HepG2 (cell line): ENCODE measurements around the gene ANKRD65. TPM values are rescaled to one million over a fixed set of nuclear protein-coding genes. Genes with fewer than 3 reads are reported as not detected.
"Not testable (repeated sequence)": the region's sequence is repeated elsewhere in the genome, so short reads cannot be mapped to it uniquely, and the experiment has no call there.

ENCODE experiments used
- ATAC-seq: fragments of 200-7000 bp; cut with Tn5 transposase; 3 replicates; pipeline ENCODE4 v1.9.1; 2020; ENCODE audit warnings: mild to moderate bottlenecking, moderate library complexity
- BruUV-seq: library from RNA; stranded (reverse); fragments of 400-500 nt; replicated peaks from 2 replicates; lab custom pipeline; 2021; lab: Mats Ljungman, UMichigan
- CTCF ChIA-PET: fragments of 300-600 bp; formaldehyde crosslinking; extraction: SDS; loops from one replicate; lab custom pipeline; 2021; ENCODE audit warnings: low total read pairs, inconsistent platforms, low intra/inter-chr PET ratio; lab: Yijun Ruan, JAX
- POLR2A ChIA-PET: fragments of 350-600 bp; sonication (Branson Sonifier 250); formaldehyde crosslinking; loops from one replicate; lab custom pipeline; 2020; ENCODE audit warnings: antibody characterized with exemption, inconsistent platforms; lab: Yijun Ruan, JAX
- DNase-seq: peaks from one replicate; pipeline ENCODE4 v3.0.0-alpha.2; 2015; ENCODE audit warnings: low spot score
- FAIRE-seq: peaks from 3 replicates; lab custom pipeline; 2011; peaks lifted over from hg19 to GRCh38; lab: Jason Lieb, UNC
- H2AFZ ChIP-seq: one replicate; pipeline ENCODE4 v1.6.1; 2011; ENCODE audit warnings: low read length, inconsistent platforms
- H3K27ac ChIP-seq: fragments of 300-600 bp; 3 replicates; pipeline ENCODE4 v1.8.0; 2011; ENCODE audit warnings: mixed run types, mild to moderate bottlenecking, mixed read lengths, low read length, inconsistent platforms; ENCODE audit not compliant: insufficient read depth; ENCODE audit errors: extremely low read length
- H3K27me3 ChIP-seq, 2 experiments: fragments of 200-600 bp in 1 of 2; 2 replicates in 1 of 2; 3 replicates in 1 of 2; pipeline versions ENCODE4 v1.6.0 to v1.8.0; 2011; ENCODE audit warnings: low read length in 2 of 2, mild to moderate bottlenecking in 2 of 2, moderate library complexity in 2 of 2, inconsistent platforms in 1 of 2; ENCODE audit not compliant: insufficient read depth in 2 of 2, control insufficient read depth in 1 of 2
- H3K36me3 ChIP-seq, 2 experiments: fragments of 200-600 bp in 1 of 2; replicated peaks in 1 of 2; 2 replicates in 1 of 2; 3 replicates in 1 of 2; pipeline versions ENCODE4 v1.5.1 to v1.8.0; 2011; ENCODE audit warnings: low read length in 2 of 2, inconsistent platforms in 1 of 2; ENCODE audit not compliant: insufficient read depth in 2 of 2, control insufficient read depth in 1 of 2
- H3K4me1 ChIP-seq: 2 replicates; pipeline ENCODE4 v1.5.1; 2012; ENCODE audit warnings: low read length, inconsistent platforms; ENCODE audit not compliant: insufficient read depth
- H3K4me2 ChIP-seq: 2 replicates; pipeline ENCODE4 v1.6.0; 2011; ENCODE audit warnings: low read depth, low read length, inconsistent platforms
- H3K4me3 ChIP-seq, 3 experiments: fragments of 200-600 bp in 1 of 3; sonication (generic), shearing (Covaris generic) in 1 of 3; replicated peaks in 1 of 3; 2 replicates each; pipeline ENCODE4 v1.5.1; 2011 to 2016; ENCODE audit warnings: low read length in 3 of 3, inconsistent platforms in 2 of 3, low read depth in 2 of 3, mild to moderate bottlenecking in 2 of 3, control low read depth in 1 of 3, mixed read lengths in 1 of 3; ENCODE audit not compliant: insufficient read depth in 1 of 3
- H3K79me2 ChIP-seq: one replicate; pipeline ENCODE4 v1.6.1; 2011; ENCODE audit warnings: low read length, inconsistent platforms; ENCODE audit not compliant: insufficient read depth
- H3K9ac ChIP-seq: 2 replicates; pipeline ENCODE4 v1.6.0; 2011; ENCODE audit warnings: mild to moderate bottlenecking, low read depth, low read length, inconsistent platforms; ENCODE audit not compliant: insufficient read depth
- H3K9me3 ChIP-seq: 2 replicates; pipeline ENCODE4 v1.5.1; 2012; ENCODE audit warnings: mild to moderate bottlenecking, low read length
- H4K20me1 ChIP-seq: 2 replicates; pipeline ENCODE4 v1.6.0; 2011; ENCODE audit warnings: inconsistent platforms, mild to moderate bottlenecking, low read length, moderate library complexity; ENCODE audit not compliant: insufficient read depth
- BATF2 ChIP-seq: sonication (generic); formaldehyde crosslinking; IDR thresholded peaks from 2 replicates; pipeline ENCODE4 v1.8.0; 2022; ENCODE audit warnings: mild to moderate bottlenecking, missing genetic modification reagents, moderate library complexity
- GATA4 ChIP-seq: sonication (generic); IDR thresholded peaks from 2 replicates; pipeline ENCODE4 v1.6.1; 2016; ENCODE audit warnings: antibody characterized with exemption, low read depth, borderline replicate concordance
- HDAC2 ChIP-seq: sonication (generic); formaldehyde crosslinking; IDR thresholded peaks from 2 replicates; pipeline ENCODE4 v1.4.0; 2020; ENCODE audit warnings: missing genetic modification reagents
- KDM2A ChIP-seq: sonication (generic); formaldehyde crosslinking; IDR thresholded peaks from 2 replicates; pipeline ENCODE4 v1.4.0; 2020; ENCODE audit warnings: low read depth, missing genetic modification reagents, borderline replicate concordance
- RBFOX2 ChIP-seq: fragments of 200-400 bp; formaldehyde crosslinking; IDR thresholded peaks from 2 replicates; pipeline ENCODE4 v1.6.1; 2017; ENCODE audit warnings: low read depth, mild to moderate bottlenecking, low read length
- SMC3 ChIP-seq: IDR thresholded peaks from 2 replicates; pipeline ENCODE4 v1.6.1; 2011; ENCODE audit warnings: low read length, improper control_type of control experiment
- SMYD3 ChIP-seq: sonication (generic); formaldehyde crosslinking; IDR thresholded peaks from 2 replicates; pipeline ENCODE4 v1.8.1; 2023; ENCODE audit warnings: mild to moderate bottlenecking, missing genetic modification reagents
- TAF1 ChIP-seq: sonication (generic); formaldehyde crosslinking; IDR thresholded peaks from 2 replicates; pipeline ENCODE4 v1.4.0; 2020; ENCODE audit warnings: missing genetic modification reagents
- TCF12 ChIP-seq, 2 experiments: fragments of 450-650 bp in 1 of 2; sonication (generic) in 1 of 2; formaldehyde crosslinking in 1 of 2; IDR thresholded peaks; 2 replicates each; pipeline versions ENCODE4 v1.6.1 to v1.8.0; 2017 to 2022; ENCODE audit warnings: antibody characterized with exemption in 1 of 2, mild to moderate bottlenecking in 1 of 2, missing genetic modification reagents in 1 of 2, moderate library complexity in 1 of 2
- WGBS: methylation state at CpG from one replicate; pipeline ENCODE4 v1.1.6; 2017; ENCODE audit warnings: low lambda C conversion rate; 5-methylcytosine and 5-hydroxymethylcytosine counted together
- in situ Hi-C: cut with HindIII; loops from 2 replicates; pipeline ENCODE4 v1.10.0; 2017; ENCODE audit warnings: low pct_unique_long_range_greater_than_20kb; ENCODE audit not compliant: extremely low pct_ligation_motif_present
- intact Hi-C: fragments of 100-400 bp; cut with micrococcal nuclease; formaldehyde crosslinking; loops from one replicate; pipeline ENCODE4 v1.10.0; 2022; ENCODE audit not compliant: unreplicated experiment
- polyA plus RNA-seq, 8 experiments: library from polyadenylated mRNA; depleted of rRNA in 3 of 8; stranded (reverse) in 7 of 8; unstranded in 1 of 8; fragments of >200 nt; fragmentation: Illumina TruSeq in 4 of 8; extraction: Trizol in 4 of 8; gene quantifications; 2 replicates each; pipeline versions ENCODE4 v1.2.1 to v1.2.3, GENCODE V29; 2011 to 2016; ENCODE audit warnings: low read depth in 4 of 8, missing spikeins in 1 of 8, mixed read lengths in 1 of 8; ENCODE audit not compliant: insufficient read depth in 1 of 8
- total RNA-seq, 5 experiments: library from RNA; depleted of rRNA; stranded (reverse); fragments of >200 nt; fragmentation: Illumina TruSeq; extraction: Trizol; gene quantifications; 2 replicates each; pipeline ENCODE4 v1.2.3, GENCODE V29; 2016; ENCODE audit warnings: low read depth in 1 of 5
- TF ChIP-seq, protein P1 (sequence below): sonication (generic); formaldehyde crosslinking; IDR thresholded peaks from 2 replicates; pipeline ENCODE4 v1.4.0; 2020; ENCODE audit warnings: missing genetic modification reagents, mild to moderate bottlenecking, borderline replicate concordance

The ANKRD65 gene
- total and polyA plus RNA-seq, 2 of the 13 experiments (the other 11 are each of a cell fraction or from before 2014, with no cell fraction given) = 12.1 to 30.1 TPM

DNA sequence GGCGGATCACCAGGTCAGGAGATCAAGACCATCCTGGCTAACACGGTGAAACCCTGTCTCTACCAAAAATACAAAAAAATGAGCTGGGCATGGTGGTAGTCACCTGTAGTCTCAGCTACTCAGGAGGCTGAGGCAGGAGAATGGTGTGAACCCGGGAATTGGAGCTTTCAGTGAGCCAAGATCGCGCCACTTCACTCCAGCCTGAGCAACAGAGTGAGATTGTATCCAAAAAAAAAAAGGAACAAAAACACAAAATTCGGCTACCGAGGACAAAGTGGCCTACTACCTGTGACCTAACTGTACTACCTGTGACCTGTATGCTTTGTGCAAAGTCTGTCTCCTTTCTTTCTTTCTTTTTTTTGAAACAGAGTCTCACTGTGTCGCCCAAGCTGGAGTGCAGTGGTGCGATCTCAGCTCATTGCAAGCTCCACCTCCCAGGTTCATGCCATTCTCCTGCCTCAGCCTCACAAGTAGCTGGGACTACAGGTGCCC, 18.1 kb downstream of the ANKRD65 start:
- POLR2A ChIA-PET = interaction anchor here (1.2 to 12.4 kb wide), 8 partner anchors 15 to 103 kb away, joined by 3 to 355 read pairs (median 10); partner anchors contain the start of genes ANKRD65 and VWA1
- H3K4me2 ChIP-seq; BruUV-seq; ATAC-seq; CTCF ChIA-PET; H2AFZ ChIP-seq; H3K27me3 ChIP-seq; H3K4me3 ChIP-seq; H3K9me3 ChIP-seq; intact Hi-C loops; H3K9ac ChIP-seq; H3K27ac ChIP-seq; FAIRE-seq; DNase-seq; TF ChIP-seq TCF12 (IDR thresholded peaks at IDR 0.05): not testable (repeated sequence)
- H4K20me1 ChIP-seq = peaks cover 19% of the 10 kb centered on the region
- peaks cover 6 to 30% of the 10 kb centered on the region in 2 experiments; a peak in 3 of 5 replicates for H3K36me3 ChIP-seq
- WGBS = 94% methylated on average over 9 of the region's 9 CpGs
- in situ Hi-C loops = loop anchor here (5.0 kb wide), 1 partner anchor 34 kb away; the partner anchor contains the start of gene VWA1
- TF ChIP-seq RBFOX2 = peak; percentile 68
- 0 out of 2 replicates have a peak, but pooled peaks have one; percentile 24 for TF ChIP-seq TCF12 (CRISPR knock-in tag; IDR thresholded peaks at IDR 0.05)
- H3K79me2 ChIP-seq = peaks cover 58% of the 10 kb centered on the region
- peaks cover 57% of the 10 kb centered on the region for H3K4me1 ChIP-seq

- FAIRE-seq (no peak), ATAC-seq (no peak), DNase-seq (peak; percentile 52)
- peaks cover 58% of the 10 kb centered on the region for H3K79me2 ChIP-seq
- peak overlapping the region; percentile 94; the same call in 1 of the 2 replicates for H3K4me2 ChIP-seq
- no TSS peak for BruUV-seq
- no peak overlapping the region; a peak in 2 of 6 replicates for H3K4me3 ChIP-seq
- peak overlapping the region; percentile 52; the same call in 1 of the 2 replicates for H3K9ac ChIP-seq
- H3K4me1 ChIP-seq = peaks cover 63% of the 10 kb centered on the region
- H3K27ac ChIP-seq = peak overlapping the region; percentile 85
- peaks cover 8 to 36% of the 10 kb centered on the region in 2 experiments; a peak in 3 of 5 replicates for H3K36me3 ChIP-seq
- WGBS = 94% methylated on average over 18 of the region's 20 CpGs
- H4K20me1 ChIP-seq = peaks cover 17% of the 10 kb centered on the region
- ChIA-PET POLR2A (interaction anchor here (0.9 to 12.4 kb wide), 10 partner anchors 14 to 103 kb away, joined by 3 to 355 read pairs (median 10); partner anchors contain the start of genes ANKRD65, MXRA8 and VWA1), CTCF (no interaction called here)
- no peaks in the 10 kb centered on the region for H3K9me3 ChIP-seq
- in situ Hi-C loops (loop anchor here (5.0 kb wide), 1 partner anchor 35 kb away; the partner anchor contains the start of gene VWA1), intact Hi-C loops (no loop called here)
- no peaks in the 10 kb centered on the region for H3K27me3 ChIP-seq
- H2AFZ ChIP-seq = no peak overlapping the region
- TF ChIP-seq, protein P1, sequence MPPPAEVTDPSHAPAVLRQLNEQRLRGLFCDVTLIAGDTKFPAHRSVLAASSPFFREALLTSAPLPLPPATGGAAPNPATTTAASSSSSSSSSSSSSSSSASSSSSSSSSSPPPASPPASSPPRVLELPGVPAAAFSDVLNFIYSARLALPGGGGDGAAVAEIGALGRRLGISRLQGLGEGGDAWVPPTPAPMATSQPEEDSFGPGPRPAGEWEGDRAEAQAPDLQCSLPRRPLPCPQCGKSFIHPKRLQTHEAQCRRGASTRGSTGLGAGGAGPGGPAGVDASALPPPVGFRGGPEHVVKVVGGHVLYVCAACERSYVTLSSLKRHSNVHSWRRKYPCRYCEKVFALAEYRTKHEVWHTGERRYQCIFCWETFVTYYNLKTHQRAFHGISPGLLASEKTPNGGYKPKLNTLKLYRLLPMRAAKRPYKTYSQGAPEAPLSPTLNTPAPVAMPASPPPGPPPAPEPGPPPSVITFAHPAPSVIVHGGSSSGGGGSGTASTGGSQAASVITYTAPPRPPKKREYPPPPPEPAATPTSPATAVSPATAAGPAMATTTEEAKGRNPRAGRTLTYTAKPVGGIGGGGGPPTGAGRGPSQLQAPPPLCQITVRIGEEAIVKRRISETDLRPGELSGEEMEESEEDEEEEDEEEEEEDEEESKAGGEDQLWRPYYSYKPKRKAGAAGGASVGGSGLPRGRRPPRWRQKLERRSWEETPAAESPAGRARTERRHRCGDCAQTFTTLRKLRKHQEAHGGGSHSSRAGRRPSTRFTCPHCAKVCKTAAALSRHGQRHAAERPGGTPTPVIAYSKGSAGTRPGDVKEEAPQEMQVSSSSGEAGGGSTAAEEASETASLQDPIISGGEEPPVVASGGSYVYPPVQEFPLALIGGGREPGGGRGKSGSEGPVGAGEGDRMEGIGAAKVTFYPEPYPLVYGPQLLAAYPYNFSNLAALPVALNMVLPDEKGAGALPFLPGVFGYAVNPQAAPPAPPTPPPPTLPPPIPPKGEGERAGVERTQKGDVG = 0 out of 2 replicates have a peak, but pooled peaks have one; percentile 47
- TF ChIP-seq TAF1 (CRISPR knock-in tag) = peak; percentile 2; the same call in 1 of the 2 replicates
- TF ChIP-seq GATA4 = peak; percentile 6; the same call in 1 of the 2 replicates
- peak; percentile 43; the same call in 1 of the 2 replicates for TF ChIP-seq KDM2A
- TF ChIP-seq HDAC2 (CRISPR knock-in tag) = no peak
- TF ChIP-seq SMYD3 (CRISPR knock-in tag) = 0 out of 2 replicates have a peak, but pooled peaks have one; percentile 7
- TF ChIP-seq SMC3 = peak; percentile 15; the same call in 1 of the 2 replicates
- TF ChIP-seq BATF2 (CRISPR knock-in tag) = no peak
These were observed 18.8 kb downstream of the ANKRD65 start for GRCh38 chr1:1402072-1402900.
